GM18511 (cell line): ENCODE results near the gene STEAP1B.
"Not testable (repeated sequence)": the region's sequence is repeated elsewhere in the genome, so short reads cannot be mapped to it uniquely, and the experiment has no call there.

Source experiments
- ATAC-seq: cut with Tn5 transposase; IDR thresholded peaks from one replicate; pipeline ENCODE4 v1.9.1; 2021; ENCODE audit warnings: mild to moderate bottlenecking, moderate library complexity; ENCODE audit not compliant: unreplicated experiment

Gene STEAP1B

GRCh38 chr7:22499888-22500689 is at the start of gene STEAP1B:
TSS of gene STEAP1B (minus strand) at chr7:22500188. CDS start at chr7:22494855, 5,333 bp downstream.
- ATAC-seq = peak; percentile 96

DNA sequence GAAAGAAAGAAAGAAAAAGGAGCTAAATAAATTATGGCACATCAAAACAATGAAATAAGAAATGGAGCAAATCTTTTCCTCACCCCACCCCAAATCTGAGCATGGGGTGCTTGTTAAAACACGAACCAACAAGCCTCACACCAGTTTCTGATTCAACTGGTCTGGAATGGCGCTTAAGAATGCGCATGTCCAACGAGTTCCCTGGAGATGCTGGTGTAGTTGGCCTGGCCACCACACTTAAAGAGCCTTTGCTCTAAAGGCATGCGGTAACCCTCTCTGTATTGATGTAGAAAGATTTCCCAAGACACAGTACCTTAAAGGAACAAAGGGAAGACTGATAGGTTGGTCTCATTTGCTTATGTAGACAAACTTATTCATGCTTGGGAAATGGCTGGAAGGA is 49.1 kb upstream of the STEAP1B start:
- ATAC-seq = no peak

GRCh38 chr7:22548313-22548712 is 48.3 kb upstream of the STEAP1B start:
- no peak for ATAC-seq

GRCh38 chr7:22546769-22547168 is 46.8 kb upstream of the STEAP1B start:
- ATAC-seq = no peak

- no peak for ATAC-seq
Observed at GRCh38 chr7:22545529-22545928, 45.5 kb upstream of the STEAP1B start.

- no peak for ATAC-seq
Observed at GRCh38 chr7:22544245-22544644, 44.3 kb upstream of the STEAP1B start.

DNA sequence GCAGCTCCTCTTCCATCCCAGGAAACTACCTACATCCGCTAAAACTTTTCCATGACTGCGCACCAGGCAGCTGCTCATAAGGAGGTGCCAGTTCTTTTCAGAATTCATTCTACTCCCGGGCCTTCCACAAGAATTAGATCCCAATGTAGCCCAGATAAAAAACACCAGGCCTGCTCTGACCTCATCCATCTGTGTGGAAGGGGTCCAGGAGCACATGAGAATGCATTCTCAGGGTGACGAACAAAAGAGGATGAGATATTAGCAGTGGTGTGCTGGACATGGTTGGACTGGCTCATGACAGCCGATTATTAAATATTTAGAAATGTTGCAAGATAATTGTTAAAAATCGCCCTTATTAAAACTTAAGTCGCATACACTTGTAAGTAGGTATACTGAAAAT is 43.2 kb upstream of the STEAP1B start:
- no peak for ATAC-seq

DNA sequence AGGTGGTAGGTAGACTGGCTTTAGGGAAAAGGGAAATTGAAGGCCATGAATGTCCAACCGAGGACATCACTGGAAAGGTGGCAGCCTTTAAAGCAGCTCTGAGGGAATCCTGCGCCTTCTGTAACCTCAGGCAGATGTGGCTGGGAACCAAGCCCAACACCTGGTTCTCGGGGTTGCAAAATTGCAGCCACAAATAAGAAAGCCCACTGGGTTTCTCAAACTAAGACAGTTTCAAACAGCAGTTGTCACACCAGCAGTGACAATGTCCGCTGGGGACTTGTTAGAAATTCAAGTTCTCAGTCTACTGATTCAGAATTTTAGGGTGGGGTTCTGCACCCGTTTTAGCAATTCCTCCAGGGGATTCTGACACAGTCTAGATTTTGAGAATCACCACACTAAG is 42.7 kb upstream of the STEAP1B start:
- no peak for ATAC-seq

- ATAC-seq = no peak
Observed at GRCh38 chr7:22542254-22542653, 42.3 kb upstream of the STEAP1B start.

- ATAC-seq = no peak
Observed at GRCh38 chr7:22541789-22542188, 41.8 kb upstream of the STEAP1B start.

GRCh38 chr7:22528537-22528936 is 28.5 kb upstream of the STEAP1B start:
- not testable (repeated sequence) for ATAC-seq

DNA sequence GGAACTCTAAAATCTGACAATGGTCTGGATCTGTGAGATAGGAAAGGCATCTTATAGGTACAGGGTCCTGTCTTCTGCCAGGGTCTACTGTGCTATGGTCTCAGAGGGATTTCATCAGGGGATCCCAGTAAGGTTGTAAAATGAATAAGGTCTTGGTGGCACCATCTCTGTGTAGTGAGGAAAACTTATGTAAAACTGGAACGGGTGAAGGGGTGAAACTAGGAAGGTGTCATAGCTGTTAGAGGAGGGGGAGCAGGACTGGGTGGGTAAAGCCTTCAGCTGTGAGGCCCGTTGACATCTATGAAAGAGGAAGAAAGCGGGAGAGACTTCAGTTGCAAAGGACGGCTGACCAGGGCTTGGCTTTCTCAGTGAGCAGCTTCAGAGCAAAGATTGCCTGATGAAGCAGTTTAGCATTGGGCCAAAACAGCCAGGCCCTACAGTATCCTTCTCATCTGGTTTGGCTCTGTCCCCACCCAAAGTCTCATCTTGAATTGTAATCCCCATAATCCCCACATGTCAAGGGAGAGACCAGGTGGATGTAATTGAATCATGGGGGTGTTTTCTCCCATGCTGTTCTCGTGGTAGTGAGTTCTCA is 24.5 kb upstream of the STEAP1B start:
- ATAC-seq = peak; percentile 36

DNA sequence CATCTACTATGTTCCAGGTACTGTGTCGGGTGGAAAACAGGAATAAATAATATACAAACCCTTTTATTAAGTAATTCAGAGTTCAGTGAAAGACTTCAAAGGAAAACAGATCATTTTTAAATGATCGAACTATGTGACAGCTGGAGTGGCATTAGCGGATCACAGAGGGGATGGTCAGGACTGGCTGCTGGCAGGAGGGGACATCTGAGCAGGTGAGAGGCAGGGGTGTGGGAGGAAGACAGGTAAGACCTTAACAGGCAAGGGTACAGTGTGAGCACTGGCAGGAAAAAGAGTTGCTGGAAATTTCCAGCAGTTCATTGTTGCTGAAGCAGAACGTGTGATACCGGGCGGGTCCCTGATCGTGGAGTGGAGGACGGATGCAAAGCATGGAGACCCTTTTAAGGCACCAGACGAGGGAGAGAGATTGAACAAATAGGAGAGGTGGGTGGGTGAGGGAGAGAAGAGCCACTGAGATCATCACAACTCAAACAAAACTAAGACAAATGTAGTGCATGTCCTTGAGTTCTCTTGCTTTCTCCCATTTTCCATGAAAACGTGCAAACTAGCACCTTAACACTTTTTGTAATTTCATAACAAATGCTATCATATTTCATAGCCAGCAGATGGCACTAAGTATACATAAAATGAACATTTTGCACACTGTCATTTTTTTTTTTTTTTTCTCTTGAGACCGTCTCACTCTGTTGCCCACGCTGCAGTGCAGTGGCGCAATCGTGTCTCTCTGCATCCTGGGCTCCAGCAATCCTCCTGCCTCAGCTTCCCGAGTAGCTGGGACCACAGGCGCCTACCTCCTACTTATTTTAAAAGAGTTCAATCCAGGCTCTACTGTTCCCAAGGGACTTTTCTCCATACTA is 23.7 kb upstream of the STEAP1B start:
- peak; percentile 72 for ATAC-seq

- not testable (repeated sequence) for ATAC-seq
Observed at GRCh38 chr7:22519560-22519959, 19.6 kb upstream of the STEAP1B start.

DNA sequence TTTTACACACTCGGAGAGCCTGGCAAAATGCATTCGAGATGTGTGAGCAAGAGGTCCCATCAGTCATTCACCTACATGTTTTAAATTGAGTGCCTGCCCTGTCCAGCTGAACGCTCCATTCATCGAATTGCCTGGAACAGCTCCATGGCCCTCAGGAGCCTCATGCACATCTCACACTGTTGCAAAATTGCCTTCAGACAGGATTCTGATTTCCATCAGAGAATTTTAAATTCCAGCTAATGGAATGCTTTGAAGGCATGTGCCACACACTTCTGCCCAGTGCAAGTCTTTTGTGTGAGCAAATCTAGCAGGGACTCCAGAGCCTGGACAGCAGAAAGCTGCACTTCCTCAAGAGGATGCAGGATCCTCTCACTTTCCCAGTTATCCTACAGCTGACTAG is 17.0 kb upstream of the STEAP1B start:
- not testable (repeated sequence) for ATAC-seq

- not testable (repeated sequence) for ATAC-seq
Observed at GRCh38 chr7:22514963-22515362, 15.0 kb upstream of the STEAP1B start.

DNA sequence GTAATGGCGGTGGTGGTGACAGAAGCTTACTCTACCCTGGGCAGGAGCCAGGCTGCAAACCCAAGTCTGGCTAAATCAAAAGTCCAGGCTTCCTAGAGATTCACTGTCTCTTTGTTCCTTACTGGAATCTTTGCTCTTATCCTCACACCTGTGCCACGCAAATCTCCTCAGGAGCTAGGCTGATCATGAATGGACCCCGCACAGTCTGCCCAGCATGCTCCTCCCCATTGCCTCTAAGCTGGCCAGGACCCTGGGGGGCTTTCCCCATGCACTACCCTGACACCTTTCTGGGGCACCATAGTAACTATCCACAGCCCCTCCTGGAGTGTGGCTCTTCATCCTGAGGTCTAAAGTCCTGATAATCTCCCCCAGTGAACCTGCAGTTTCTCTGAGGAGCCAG is 7.3 kb upstream of the STEAP1B start:
- ATAC-seq = not testable (repeated sequence)

DNA sequence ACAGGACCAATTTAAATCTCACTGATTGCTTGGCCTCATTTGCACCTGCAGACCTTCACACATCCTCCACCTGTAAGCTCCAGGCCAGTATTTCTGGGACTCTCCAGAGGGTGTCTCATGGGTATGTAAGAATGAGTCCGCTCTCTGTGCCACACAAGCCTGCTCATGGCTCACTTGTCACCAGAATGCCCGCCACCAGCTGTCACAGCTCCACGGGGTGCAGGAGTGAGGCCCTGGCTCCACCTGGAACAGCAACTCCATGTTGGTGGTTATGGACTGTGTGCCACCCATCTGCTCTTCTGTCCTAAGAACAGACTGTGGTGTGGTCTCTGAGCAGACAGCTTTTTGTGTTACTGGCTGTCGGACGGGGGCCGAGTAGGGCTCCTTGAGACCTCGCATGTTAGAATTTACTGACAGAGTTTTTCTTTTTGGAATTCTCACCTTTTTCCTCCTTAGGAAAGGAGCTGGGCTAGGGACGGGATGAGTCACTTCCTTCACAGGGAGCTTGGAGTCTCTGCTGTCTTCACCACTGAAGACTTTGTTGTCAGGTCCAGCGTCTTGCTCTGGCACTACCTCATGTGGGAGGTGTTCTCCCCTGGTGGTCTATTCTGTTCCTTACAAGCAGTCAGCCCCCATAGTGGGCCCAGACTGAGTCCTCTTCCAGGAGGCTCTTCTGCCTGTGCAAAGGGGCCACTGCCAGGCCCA is 6.5 kb upstream of the STEAP1B start:
- ATAC-seq = not testable (repeated sequence)

DNA sequence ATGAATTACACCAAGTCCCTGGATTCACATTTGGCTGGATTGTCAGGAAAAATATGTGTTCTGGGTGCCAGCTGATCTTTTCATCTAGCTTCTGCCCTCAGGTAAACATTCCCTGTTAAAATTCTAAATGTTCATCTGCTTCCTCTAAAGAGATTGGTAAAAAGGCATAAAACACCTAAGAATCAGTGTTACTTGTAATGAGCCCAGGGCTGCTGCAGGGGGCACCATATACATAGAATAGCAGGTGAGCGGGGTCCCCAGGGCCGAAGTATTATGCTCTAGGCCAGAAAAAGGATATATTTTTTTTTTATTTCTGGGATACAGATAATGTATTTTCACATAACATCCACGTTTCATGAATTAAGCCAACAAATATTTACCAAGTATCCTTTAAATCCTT is 4.5 kb upstream of the STEAP1B start:
- ATAC-seq = not testable (repeated sequence)

DNA sequence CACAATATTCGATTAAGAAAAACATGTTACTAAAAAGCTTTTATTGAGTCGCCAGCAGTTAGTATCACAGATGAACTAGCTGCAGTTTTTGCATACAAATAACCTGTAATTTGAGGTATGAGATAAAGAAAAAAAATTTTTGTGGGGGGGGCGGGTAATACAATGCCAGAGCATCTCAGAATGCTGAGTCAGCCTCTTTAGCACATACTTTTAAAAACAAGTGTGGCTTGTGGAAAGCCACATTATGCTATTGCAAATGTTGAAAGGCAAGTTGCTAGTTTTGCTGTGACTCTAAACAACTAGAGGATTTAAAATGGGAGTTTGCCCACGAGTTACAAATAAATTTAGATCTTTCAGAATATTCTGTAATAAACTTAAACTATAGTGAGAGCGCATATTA is 2.1 kb upstream of the STEAP1B start:
- ATAC-seq = not testable (repeated sequence)

DNA sequence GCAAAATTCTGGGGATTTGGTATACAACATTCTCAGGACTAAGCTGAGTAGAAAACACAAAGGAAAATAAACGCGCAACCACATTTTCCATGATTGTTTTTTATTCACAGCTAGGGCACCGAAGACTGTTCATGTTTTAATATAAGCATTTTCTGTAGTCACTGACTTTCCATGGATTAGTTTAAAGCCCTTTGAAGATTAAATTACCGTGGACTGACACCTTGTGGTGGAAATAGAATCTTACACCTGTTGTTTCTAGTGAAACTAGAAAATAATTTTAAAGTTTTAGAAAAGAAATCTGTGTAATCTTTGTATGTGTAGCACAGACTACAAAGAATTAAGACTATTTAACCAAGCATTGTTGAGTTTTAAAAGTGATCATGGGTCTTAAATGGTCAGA is 1.3 kb upstream of the STEAP1B start:
- ATAC-seq = not testable (repeated sequence)
